Right lobe of liver (tissue), 6 donors: ENCODE results near the gene GSTO1. TPM values are rescaled to one million over a fixed set of nuclear protein-coding genes. Genes with fewer than 3 reads are reported as not detected.
A peak's percentile ranks its signal among the peaks of the same experiment; 100 is the strongest.
"Not testable (repeated sequence)": the region's sequence is repeated elsewhere in the genome, so short reads cannot be mapped to it uniquely, and the experiment has no call there.

Source experiments
- ATAC-seq, 4 donors: fragments of 200-7000 bp; cut with Tn5 transposase; one replicate each; pipeline ENCODE4 v1.9.1; 2020; ENCODE audit warnings: mild to moderate bottlenecking in 4 of 4, moderate library complexity in 4 of 4
- DNase-seq, 3 donors: peaks; one replicate each; pipeline ENCODE4 v3.0.0-alpha.2; 2020
- H3K27ac ChIP-seq, 3 donors: fragments of 200-600 bp; one replicate each; pipeline ENCODE4 v1.8.0; 2022
- H3K27me3 ChIP-seq, 2 donors: fragments of 200-600 bp; one replicate each; pipeline ENCODE4 v1.8.0; 2022
- H3K36me3 ChIP-seq, 4 donors: fragments of 200-600 bp; sonication (generic) in 1 of 4; one replicate each; pipeline versions ENCODE4 v1.5.1 to v1.8.0; 2017 to 2022; ENCODE audit warnings: control low read depth in 1 of 4
- H3K4me1 ChIP-seq, 4 donors: fragments of 200-600 bp; sonication (generic) in 1 of 4; one replicate each; pipeline versions ENCODE4 v1.5.1 to v1.8.0; 2017 to 2022; ENCODE audit warnings: control low read depth in 1 of 4
- H3K4me3 ChIP-seq, 3 donors: fragments of 200-600 bp; one replicate each; pipeline ENCODE4 v1.8.0; 2022
- H3K9me3 ChIP-seq, 4 donors: fragments of 200-600 bp; sonication (generic) in 1 of 4; one replicate each; pipeline versions ENCODE4 v1.5.1 to v1.8.0; 2017 to 2022; ENCODE audit warnings: control low read depth in 1 of 4
- POLR2A ChIP-seq: fragments of 450-650 bp; IDR thresholded peaks from one replicate; pipeline ENCODE4 v1.6.1; 2017; ENCODE audit warnings: antibody characterized with exemption, mild to moderate bottlenecking
- WGBS: methylation state at CpG from one replicate; pipeline ENCODE4 v1.1.6; 2018; ENCODE audit warnings: low coverage, low lambda C conversion rate; ENCODE audit not compliant: insufficient coverage; ENCODE audit errors: missing lambda C conversion rate; 5-methylcytosine and 5-hydroxymethylcytosine counted together
- intact Hi-C, 2 donors: fragments of 100-400 bp; cut with DNase I; formaldehyde crosslinking; loops; one replicate each; pipeline versions ENCODE4 v1.11.2 to v1.14.1; 2022
- total RNA-seq, 6 experiments: library from RNA; depleted of rRNA in 2 of 6; stranded (reverse); fragments of >200 nt in 2 of 6; fragmentation: NEBNext Ultra II Directional in 3 of 6; extraction: Animal tissue kit (Norgen Biotek cat#: 25700) in 3 of 6; gene quantifications; one replicate each; pipeline versions ENCODE4 v1.1.0 to v1.2.4, GENCODE V29; 2016 to 2023
- TF ChIP-seq, protein P1 (sequence below), 4 donors: fragments of 200-600 bp in 3 of 4; fragments of 450-650 bp in 1 of 4; IDR thresholded peaks; one replicate each; pipeline versions ENCODE4 v1.5.1 to v1.8.0; 2016 to 2022; ENCODE audit warnings: antibody characterized with exemption in 4 of 4, mild to moderate bottlenecking in 2 of 4
- donor health status: DM: no; HTN: yes; CAD: no.
- donor health status: DM: no; HTN: no; CAD: no.
- donor health status: DM: no; HTN: no; CAD: no.
- donor health status: DM: no; HTN: yes; CAD: no.
- donor health status: DM: no; HTN: yes; CAD: no.

The GSTO1 gene
- total RNA-seq, 6 experiments from 2014 or later, result 205 to 273 (median 240) TPM

DNA sequence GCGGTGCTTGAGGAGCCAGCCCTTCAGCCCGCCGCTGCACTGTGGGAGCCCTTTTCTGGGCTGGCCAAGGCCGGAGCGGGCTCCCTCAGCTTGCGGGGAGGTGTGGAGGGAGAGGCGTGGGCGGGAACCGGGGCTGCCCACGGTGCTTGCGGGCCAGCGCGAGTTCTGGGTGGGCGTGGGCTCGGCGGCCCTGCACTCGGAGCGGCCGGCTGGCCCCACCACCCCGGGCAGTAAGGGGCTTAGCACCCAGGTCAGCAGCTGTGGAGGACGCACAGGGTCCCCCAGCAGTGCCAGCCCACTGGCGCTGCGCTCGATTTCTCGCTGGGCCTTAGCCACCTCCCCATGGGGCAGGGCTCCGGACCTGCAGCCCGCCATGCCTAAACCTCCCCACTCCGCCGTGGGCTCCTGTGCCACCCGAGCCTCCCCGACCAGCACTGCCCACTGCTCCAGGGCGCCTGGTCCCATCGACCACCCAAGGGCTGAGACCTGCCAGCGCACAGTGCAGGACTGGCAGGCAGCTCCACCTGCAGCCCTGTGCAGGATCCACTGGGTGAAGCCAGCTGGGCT, 9.5 kb upstream of the GSTO1 start:
- Histone ChIP-seq H3K4me1 (peaks cover 0 to 3% (median 0%) of the 10 kb centered on the region in 4 donors), H3K36me3 (no peaks in the 10 kb centered on the region), H3K27me3 (no peaks in the 10 kb centered on the region), H3K9me3 (no peaks in the 10 kb centered on the region), H3K27ac (no peak overlapping the region), H3K4me3 (no peak overlapping the region)
- intact Hi-C loops, result no loop called here
- no peak for DNase-seq
- no CpG with 5 or more reads among the region's 34 CpGs for WGBS
- ATAC-seq, result no peak
- TF ChIP-seq POLR2A, result no peak
- TF ChIP-seq, protein P1, sequence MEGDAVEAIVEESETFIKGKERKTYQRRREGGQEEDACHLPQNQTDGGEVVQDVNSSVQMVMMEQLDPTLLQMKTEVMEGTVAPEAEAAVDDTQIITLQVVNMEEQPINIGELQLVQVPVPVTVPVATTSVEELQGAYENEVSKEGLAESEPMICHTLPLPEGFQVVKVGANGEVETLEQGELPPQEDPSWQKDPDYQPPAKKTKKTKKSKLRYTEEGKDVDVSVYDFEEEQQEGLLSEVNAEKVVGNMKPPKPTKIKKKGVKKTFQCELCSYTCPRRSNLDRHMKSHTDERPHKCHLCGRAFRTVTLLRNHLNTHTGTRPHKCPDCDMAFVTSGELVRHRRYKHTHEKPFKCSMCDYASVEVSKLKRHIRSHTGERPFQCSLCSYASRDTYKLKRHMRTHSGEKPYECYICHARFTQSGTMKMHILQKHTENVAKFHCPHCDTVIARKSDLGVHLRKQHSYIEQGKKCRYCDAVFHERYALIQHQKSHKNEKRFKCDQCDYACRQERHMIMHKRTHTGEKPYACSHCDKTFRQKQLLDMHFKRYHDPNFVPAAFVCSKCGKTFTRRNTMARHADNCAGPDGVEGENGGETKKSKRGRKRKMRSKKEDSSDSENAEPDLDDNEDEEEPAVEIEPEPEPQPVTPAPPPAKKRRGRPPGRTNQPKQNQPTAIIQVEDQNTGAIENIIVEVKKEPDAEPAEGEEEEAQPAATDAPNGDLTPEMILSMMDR (IDR thresholded peaks at IDR 0.05), result no peak

DNA sequence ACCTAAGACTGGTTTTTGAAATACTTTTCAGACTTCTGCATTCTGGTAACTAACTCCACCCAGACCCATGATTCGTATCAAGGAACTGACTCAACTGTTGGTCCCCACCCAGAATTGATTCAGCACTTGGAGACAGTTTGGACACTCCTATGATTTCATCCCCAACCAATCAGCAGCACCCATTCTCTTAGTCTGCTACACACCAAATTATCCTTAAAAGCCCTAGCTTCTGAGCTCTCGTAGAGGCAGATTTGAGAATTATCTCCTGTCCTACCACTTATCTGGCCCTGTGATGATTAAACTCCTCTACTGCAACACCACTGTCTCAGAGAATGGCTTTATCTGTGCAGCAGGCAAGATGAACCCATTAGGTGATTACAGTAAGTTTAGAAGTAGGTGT, 7.7 kb upstream of the GSTO1 start:
- WGBS, result 40% methylated on average over 2 of the region's 2 CpGs
- no peak overlapping the region for H3K27ac ChIP-seq
- ATAC-seq (peak in 3 of 4 donors; percentile 39 to 71 (median 60)), DNase-seq (no peak)
- no peaks in the 10 kb centered on the region for H3K27me3 ChIP-seq
- peaks cover 0 to 10% (median 0%) of the 10 kb centered on the region in 4 donors for H3K4me1 ChIP-seq
- no peak overlapping the region for H3K4me3 ChIP-seq
- H3K9me3 ChIP-seq, result no peaks in the 10 kb centered on the region
- TF ChIP-seq, protein P1 (IDR thresholded peaks at IDR 0.05), result no peak
- no peak for TF ChIP-seq POLR2A
- H3K36me3 ChIP-seq, result no peaks in the 10 kb centered on the region
- intact Hi-C loops, result no loop called here

DNA sequence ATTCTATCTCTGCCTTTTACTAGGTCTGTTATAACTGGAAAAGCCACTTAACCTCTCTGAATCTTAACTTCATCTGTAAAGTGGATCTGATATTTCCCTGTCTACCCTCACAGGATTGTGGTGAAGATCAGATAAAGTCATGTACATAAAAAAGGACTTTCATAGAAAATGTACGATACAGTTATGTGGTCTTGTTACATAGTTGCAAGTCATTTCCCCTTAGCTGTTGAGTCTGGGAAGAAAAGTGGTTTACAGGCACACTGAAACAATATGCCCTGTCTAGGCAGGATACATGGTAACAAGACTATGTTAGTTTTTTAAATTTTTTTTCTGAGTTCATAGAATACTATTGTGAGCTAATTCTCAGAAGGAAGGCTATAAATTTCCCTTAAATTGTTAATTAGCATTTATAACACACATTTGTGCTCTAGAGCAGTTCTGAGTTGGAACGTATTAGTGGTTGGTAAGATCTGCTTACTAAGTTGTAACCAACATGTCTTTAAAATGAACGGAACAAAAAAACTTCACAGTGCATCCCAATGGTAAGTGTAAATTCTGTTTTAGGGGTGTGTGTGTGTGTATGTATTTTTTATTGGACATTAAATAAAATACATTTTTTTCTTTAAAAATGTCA, 7.1 kb upstream of the GSTO1 start:
- Histone ChIP-seq H3K36me3 (no peaks in the 10 kb centered on the region), H3K9me3 (no peaks in the 10 kb centered on the region), H3K27ac (no peak overlapping the region), H3K27me3 (no peaks in the 10 kb centered on the region), H3K4me1 (peaks cover 0 to 14% (median 3%) of the 10 kb centered on the region in 4 donors), H3K4me3 (no peak overlapping the region)
- no peak for TF ChIP-seq POLR2A
- TF ChIP-seq, protein P1 (IDR thresholded peaks at IDR 0.05), result no peak
- intact Hi-C loops, result no loop called here
- ATAC-seq (no peak), DNase-seq (no peak)
- WGBS, result 50% methylated on average over 3 of the region's 3 CpGs

DNA sequence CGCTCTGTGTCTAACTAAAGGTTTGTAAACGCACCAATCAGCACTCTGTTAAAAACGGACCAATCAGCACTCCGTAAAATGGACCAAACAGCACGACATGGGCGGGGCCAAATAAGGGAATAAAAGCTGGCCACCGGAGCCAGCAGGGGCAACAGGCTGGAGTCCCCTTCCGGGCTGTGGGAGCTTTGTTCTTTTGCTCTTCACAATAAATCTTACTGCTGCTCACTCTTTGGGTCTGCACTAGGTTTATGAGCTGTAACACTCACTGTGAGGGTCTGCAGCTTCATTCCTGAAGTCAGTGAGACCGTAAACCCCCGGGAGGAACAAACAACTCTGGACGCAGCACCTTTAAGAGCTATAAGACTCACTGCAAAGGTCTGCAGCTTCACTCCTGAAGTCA, 5.8 kb upstream of the GSTO1 start:
- DNase-seq, ATAC-seq, H3K36me3 ChIP-seq, H3K9me3 ChIP-seq, H3K27me3 ChIP-seq, H3K4me3 ChIP-seq, intact Hi-C loops, H3K27ac ChIP-seq: not testable (repeated sequence)
- WGBS, result 81% methylated on average over 11 of the region's 11 CpGs
- peaks cover 0 to 27% (median 9%) of the 10 kb centered on the region in 4 donors for H3K4me1 ChIP-seq

DNA sequence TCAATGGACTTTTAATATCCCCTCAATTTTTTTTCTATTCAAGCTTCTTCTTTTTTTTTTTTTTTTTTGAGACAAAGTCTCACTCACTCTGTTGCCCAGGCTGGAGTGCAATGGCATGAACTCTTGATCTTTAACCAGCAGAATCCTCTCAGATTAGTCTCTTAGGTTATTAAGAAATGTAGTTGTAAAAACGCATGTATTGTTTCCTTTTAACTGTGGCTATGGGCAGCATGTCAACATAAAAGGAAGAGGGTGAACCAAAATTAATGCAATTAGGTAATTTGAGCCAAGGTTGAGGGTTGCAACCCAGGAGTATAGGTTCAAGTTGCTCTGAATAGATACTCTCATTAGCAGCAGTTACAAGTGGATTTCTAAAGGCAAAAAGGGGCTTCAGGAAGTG, 4.3 kb upstream of the GSTO1 start:
- ATAC-seq, result no peak

More for the DNA sequence above, 4.3 kb upstream of the GSTO1 start:
- H3K36me3 ChIP-seq, result no peaks in the 10 kb centered on the region
- TF ChIP-seq POLR2A, result no peak
- TF ChIP-seq, protein P1 (IDR thresholded peaks at IDR 0.05), result no peak
- no peaks in the 10 kb centered on the region for H3K27me3 ChIP-seq
- no peak overlapping the region for H3K27ac ChIP-seq
- H3K4me3 ChIP-seq, result no peak overlapping the region
- intact Hi-C loops, result no loop called here
- DNase-seq, result no peak
- 5% methylated on average over 1 of the region's 1 CpG for WGBS
- peaks cover 0 to 30% (median 10%) of the 10 kb centered on the region in 4 donors for H3K4me1 ChIP-seq
- H3K9me3 ChIP-seq, result no peaks in the 10 kb centered on the region
